Stimulated activated CD4-positive, alpha-beta T cell treated with anti-CD3 and anti-CD28 coated beads, Interleukin-15, amount 100 ng/mL, for 24 hours (primary cell): ENCODE measurements around the gene GGTLC2.
"Not testable (repeated sequence)": the region's sequence is repeated elsewhere in the genome, so short reads cannot be mapped to it uniquely, and the experiment has no call there.

Source experiments
- DNase-seq: peaks from one replicate; pipeline ENCODE4 v3.0.0-alpha.2; 2020

GGTLC2 gene

DNA sequence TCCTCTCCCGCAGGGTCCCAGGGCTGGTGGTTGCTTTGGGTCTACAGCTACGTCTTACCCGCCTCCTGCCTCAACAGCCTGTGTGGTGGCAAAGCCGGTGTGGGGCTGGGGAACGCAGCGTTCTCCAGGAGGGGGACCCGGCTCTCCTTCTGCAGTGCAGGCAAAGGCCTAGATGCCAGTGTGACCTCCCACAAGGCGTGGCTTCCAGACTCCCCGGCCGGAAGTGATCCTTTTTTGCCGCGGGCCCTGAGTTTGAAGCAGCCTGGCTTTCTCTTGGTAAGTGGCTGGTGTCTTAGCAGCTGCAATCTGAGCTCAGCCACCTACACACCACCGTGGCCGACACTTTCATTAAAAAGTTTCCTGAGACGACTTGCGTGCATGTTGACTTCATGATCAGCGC is 6.1 kb upstream of the GGTLC2 start:
- not testable (repeated sequence) for DNase-seq

DNA sequence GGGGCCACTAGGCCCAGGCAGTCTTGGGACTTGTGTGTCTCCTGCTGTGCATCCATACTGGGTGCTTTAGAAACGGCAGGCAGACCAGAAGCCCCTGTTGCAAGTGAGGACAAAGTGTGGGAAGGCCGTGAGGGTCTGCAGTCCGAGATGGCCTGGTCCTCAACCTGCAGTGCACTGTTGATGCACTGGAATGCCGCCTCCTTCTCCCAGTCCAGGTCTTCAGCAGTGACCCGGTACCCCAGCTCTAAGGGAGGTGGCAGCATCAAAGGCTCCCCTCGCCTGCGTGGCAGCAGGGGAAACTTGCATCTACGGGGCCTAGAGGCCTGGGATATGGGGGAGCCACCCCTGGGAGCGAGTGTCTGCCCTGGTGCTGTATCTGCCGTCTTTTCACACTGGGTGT is 2.2 kb upstream of the GGTLC2 start:
- DNase-seq, result not testable (repeated sequence)

DNA sequence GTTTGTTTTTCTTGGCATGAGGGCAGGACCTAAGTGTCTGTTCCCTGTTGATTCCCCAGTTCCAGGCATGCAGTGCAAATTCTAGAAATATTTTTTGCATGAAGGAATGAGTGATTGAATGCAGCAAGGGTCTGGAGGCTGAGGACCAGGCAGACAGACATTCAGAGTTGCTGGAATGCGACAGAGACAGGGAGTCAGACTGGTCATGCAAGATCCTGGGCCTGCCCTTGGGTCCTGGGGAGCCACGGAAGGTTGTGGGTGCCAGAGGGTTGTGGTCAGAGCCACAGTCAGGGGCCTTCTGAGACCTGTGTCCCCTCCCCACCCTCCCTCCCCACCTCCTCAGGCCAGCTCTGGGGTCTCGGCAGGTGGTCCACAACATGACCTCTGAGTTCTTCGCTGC is 1.6 kb downstream of the GGTLC2 start:
- not testable (repeated sequence) for DNase-seq

DNA sequence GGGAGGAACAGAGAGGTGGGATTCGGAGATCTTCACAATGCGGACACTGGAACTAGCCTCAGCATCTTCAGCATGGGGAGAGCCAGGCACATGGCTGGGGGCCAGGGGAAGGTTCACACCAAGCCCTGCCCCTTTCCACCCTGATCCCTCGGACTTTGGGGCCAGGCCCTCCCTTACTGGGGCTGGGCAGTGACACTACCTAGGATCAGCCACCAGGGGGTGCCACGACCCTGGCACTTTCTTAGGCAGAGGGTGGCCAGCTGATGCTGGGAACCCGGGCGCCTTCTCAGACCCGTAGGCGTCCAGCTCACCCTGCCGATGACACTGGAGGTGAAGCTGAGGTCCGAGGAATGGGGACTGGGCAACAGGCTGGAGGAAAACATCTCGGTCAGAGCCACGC is 3.5 kb downstream of the GGTLC2 start:
- DNase-seq, result not testable (repeated sequence)

DNA sequence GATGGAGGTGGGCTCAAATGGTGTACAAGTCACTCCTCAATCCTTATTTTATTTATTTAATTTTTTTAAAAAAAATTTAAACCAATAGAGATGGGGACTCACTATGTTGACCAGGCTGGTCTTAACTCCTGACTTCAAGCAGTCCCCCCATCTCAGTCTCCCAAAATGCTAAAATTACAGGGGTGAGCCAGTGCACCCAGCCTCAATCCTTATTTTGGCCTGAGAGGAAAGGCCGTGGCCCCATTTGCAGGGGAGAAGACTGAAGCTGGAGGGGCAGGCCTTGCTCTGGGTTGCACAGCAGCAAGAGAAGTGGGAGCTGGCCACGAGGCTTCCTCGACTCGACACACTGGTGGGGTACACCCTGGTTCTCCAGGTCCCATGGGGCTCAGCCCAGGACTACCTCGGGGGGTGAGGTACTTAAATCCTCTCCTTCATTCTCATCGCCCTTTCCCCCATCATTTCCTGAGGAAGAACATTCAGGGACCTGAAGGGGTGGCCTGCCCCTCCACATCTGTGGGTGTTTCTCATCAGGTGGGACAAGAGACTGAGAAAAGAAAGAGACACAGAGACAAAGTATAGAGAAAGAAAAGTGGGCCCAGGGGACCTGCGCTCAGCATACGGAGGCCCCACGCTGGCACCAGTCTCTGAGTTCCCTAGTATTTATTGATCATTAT is 4.6 kb downstream of the GGTLC2 start:
- DNase-seq, result not testable (repeated sequence)

DNA sequence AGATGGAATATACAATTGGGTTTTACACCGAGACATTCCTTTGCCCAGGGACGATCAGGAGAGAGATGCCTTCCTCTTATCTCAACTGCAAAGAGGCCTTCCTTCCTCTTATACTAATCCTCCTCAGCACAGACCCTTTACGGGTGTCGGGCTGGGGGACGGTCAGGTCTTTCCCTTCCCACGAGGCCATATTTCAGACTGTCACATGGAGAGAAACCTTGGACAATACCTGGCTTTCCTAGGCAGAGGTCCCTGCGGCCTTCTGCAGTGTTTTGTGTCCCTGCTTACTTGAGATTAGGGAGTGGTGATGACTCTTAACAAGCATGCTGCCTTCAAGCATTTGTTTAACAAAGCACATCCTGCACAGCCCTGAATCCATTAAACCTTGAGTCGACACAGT is 5.3 kb downstream of the GGTLC2 start:
- not testable (repeated sequence) for DNase-seq

DNA sequence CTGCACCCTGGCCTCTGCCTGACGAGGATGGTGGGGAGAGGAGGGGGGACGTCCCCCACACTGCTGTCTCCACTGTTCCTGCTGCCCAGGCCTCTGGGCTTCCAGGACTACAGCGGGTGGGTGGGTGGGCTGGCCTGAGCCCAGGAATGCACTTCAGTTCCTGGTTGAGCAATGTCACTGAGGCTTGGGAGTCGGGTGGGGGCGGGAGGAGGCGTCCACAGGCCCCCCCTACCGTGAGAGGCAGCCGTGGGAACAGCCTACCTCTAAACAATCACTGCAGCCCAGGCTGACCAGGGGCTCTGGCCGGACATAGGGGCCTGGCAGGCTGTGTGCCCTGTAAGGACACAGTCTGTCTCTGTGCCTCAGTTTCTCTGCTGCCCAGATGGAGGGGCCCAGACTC is 6.0 kb downstream of the GGTLC2 start:
- DNase-seq, result not testable (repeated sequence)

DNA sequence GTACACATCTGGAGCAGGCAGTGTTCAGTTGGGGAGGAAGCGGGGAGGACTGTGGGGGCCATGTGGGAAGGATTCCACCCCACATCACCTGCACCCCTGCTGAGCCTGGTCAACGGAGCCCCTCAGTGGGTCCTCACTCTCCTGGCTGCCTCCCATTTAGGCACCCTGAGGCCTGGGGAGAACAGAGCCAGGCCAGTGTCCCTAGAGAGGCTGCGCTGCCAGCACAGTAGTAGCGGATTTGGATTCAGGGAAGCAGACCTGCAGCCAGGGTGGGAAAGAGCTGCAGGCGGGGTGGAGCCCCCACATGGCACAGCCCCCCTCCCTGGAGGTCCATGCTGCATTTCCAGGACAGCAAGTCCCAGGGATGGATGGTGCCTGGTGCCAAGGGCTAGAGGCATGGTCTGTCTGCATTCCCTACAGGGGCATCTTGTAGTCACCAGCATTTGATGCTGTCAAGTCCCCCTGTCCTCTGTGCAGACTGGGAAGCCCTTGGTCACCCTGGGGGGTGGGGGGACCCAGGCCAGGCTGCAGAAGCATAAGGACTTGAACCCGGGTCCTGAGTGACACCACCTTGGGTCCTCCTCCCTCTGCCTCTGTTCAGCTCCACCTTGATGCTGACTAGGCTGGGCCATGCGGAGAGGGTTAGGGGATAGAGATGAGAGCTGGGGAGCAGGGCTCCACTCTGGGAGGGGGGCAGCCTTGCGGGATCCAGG is 6.5 kb downstream of the GGTLC2 start:
- not testable (repeated sequence) for DNase-seq

DNA sequence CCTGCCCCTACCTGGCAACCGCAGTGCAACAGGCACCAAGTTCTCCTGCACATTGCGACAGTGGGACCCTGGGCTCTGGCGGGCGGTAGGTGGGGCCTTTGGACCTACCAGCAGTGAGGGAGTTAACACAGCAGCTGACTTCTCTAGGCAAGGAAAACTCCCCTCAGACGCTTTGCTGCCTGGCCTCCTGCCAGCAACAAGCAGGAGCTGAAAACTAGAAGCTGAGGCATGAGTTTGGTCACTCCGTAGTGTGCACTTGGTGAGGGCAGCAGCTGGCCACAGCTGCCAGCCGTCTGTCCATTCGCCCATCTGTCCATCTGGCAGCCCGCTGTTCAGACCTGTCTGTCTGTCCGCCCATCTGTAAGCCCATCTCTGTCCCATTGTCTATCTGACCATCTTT is 7.2 kb downstream of the GGTLC2 start:
- DNase-seq, result not testable (repeated sequence)

DNA sequence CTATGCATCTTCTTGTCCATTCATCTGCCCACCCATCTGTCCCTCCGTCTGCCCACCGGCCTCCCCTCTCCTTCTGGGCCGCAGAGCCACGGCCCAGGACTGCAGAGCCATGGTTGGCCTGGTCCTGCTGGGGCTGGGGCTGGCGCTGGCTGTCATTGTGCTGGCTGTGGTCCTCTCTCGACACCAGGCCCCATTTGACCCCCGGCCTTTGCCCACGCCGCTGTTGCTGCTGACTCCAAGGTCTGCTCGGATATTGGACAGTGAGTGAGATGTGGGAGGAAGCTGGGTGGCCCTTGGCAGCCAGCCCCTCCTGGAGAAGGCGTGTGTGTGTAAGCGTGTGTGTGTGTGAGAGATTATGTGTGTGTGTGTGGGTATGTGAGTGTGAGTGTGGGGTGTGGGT is 7.7 kb downstream of the GGTLC2 start:
- not testable (repeated sequence) for DNase-seq

DNA sequence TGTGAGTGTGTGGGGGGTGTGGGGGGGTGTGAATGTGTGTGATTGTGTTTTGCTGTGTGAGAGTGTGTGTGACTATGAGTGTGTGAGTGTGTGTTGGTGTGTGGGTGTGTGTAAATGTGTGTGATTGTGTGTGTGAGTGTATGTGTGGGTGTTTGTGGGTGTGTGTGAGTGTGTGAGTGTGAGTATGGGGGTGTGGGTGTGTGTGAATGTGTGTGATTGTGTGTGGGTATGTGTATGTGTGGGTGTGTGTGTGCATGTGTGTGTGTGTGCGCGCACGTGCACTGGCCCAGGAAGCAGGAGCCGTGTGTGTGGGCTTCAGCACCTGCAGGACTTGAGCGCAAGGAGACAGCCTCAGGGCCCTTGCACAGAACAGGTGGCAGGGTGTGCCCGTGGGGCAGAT is 8.2 kb downstream of the GGTLC2 start:
- DNase-seq, result not testable (repeated sequence)

DNA sequence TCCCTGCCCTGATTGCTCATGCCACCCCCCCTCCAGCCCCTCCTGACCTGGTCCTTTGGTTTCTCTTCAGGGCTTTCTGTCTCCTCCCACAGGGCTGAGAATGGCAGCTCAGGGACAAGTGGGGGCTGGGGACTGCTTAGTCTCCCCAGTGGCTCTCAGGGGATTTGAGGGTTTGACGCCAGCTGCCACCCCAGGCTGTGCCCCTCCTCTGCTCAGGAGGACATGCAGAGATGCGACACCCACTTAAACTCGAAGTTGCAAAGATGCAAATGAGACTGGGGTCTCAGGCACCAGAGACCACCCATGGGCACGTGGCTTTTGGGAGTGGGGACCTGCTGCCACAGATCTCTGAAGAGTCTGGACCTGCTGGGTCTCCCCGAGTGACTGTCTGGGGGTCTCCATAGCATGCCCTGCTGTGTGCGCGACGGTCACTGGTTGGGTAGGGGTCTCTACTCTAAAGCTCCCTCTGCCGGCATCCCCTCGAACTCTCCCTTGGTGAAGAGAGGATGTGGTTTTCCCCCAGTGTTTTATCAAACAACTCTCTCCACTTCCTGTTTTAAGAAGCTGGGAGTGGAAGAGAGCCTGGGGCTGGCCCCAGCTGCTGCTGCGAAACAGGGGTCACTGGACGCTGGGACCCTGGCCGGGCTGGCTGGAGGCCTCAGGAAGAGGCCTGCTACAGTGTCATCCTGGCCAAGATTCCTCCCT is 9.4 kb downstream of the GGTLC2 start:
- not testable (repeated sequence) for DNase-seq

DNA sequence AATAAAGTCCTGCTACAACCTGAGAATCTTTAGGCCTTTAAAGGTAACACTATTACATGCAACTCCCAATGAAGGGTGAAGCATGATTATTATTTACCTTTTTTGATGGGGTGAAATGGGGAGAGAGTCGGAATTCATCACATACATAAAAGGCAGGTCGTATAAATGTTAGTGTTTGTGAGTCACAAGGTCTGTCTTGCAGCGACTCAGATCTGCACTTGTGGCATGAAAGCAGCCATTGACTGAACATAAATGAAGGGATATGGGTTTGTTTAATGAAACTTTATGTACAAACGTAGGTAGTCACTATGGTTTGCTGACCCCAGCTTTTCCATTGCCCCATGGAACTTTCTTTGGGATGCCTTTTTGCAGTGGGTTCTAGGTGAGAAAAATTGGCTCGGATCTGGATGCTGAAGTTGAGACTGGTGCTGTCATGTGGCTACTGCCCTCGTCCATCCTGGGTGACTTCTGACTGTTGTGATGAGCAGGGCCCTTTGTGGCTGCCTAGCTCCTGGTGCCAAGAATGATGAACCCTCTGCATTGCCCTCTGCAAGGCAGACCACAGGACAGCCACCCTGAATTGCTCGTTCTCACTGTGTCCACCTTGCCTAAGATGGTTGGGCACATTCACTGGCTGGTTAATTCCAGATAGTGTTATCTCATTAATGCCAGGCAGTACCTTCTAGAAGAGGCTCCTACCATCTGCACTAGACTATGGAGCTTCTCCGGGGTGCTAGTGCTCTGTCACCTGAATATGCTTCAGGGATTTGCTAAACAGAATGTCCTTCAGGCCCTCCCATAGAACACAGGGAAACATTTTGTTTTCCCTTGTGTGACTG is 11.3 kb downstream of the GGTLC2 start:
- no peak for DNase-seq

DNA sequence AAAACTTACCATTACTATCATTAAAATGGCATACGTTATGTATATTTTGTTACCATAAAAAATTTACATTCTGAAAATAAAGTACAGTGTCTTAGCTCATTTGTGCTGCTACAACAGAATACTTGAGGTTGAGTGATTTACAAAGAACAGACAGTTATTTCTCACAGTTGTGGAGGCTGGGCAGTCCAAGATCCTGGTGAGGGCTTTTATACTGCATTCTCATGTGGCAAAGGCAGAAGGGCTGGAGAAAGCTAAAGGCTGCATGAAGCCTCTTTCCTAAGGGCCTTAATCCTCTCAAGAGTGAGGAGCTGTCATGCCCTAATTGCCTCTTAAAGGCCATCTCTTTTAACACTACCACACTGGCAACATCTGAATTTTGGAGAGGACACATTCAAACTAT is 13.3 kb downstream of the GGTLC2 start:
- DNase-seq, result no peak

DNA sequence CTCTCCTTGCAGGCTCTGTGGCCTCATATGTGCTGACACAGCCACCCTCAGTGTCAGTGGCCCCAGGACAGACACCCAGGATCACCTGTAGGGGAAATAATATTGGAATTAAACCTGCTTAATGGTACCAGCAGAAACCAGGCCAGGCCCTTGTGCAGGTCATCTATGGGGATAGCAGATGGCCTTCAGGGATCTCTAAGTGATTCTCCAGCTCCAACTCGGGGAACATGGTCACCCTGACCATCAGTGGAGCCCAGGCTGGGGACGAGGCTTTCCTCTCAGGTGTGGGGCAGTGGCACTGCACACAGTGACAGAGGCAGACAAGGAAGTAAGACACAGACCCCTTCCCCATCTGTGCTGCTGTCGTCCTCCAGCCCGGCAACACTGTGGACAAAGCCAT is 16.9 kb downstream of the GGTLC2 start:
- DNase-seq, result no peak

DNA sequence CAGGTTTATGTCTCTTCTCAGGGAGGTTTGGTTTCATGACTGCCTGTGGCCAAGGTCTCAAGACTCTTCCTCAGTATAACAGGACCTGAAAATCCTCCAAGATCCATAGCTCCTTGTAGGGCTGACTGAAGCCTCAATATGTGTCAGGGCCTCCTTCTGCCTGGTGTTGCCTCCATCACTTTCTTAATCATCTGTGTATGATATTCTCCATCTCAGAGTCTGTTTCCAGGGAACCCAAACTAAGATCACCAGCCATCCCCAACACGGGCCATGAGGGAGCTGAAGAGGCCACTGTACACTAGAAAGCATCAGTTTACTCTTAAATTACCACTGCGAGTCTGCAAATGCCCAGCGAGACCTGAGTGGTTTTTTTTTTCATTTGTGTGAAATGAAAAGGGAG is 17.7 kb downstream of the GGTLC2 start:
- DNase-seq, result no peak

DNA sequence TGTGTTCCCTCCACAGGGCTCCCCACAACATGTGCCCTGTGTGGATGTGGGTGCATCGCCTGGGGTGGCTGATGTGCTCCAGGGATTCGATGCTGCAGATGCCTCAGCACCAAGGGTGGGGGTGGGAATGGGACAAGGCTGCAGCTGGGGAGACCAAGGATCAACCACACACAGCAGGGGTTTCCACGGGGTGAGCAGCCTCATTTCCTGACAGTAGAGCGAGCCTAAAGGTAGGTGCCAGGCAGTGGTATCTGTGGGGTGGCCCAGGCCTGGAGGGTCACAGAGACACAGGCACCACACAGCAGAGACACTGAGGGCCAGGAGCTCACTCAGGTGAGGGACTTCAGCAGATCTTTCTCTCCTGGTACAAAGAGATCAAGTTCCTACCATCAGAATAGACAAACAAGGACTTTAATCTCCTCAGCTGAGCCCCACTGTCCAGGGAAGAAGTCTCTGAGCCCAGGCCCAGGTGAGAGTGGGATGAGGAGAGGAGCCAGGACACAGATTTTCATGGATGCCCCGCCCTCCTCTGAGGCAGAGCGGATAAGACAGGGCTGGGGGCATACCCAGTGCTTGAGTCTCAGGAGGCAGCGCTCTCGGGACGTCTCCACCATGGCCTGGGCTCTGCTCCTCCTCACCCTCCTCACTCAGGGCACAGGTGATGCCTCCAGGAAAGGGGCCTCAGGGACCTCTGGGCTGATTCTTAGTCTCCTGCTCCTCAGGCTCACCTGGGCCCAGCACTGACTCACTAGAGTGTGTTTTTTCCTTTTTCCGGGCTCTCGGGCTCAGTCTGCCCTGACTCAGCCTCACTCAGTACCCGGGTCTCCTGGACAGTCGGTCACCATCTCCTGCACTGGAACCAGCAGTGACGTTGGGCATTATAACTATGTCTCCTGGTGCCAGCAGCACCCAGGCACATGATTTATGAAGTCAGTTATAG is 19.7 kb downstream of the GGTLC2 start:
- no peak for DNase-seq

DNA sequence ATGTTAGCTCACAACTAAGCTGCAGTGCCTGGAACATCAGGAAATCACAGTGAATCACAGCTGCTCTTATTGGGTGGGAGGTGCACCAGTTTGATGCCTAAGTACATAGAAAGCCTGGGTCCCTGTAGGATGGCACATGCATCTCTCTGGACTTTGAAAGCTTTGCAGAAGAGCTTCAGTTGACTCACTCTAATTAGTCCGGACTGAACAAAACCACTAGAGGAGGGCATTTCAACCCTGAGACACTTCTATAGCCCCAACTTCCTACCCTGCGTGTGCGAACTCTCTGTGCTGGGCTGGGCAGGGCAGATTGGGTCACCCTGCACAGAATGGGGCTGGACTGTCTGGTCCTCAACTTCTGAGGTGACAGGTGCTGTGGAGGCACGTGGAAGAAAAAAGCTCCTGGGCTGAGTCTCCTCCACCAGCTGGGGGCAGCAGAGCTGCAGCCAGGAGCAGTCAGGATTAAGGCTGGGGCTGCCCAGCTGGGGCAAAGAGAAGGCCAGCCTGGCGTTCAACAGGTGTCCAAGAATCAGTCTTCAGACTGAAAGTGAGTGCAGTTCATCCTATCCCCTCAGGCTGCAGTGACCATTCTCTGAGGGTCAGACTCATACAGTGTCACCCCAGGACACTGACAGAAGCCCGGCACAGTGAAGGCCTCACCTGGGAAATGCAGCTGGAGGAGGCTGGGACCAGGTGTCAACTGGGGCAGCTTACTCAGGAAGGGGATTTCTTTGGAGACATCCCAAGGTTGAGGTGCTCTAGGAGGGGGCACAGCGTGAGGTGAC is 22.1 kb downstream of the GGTLC2 start:
- DNase-seq, result peak; percentile 36

DNA sequence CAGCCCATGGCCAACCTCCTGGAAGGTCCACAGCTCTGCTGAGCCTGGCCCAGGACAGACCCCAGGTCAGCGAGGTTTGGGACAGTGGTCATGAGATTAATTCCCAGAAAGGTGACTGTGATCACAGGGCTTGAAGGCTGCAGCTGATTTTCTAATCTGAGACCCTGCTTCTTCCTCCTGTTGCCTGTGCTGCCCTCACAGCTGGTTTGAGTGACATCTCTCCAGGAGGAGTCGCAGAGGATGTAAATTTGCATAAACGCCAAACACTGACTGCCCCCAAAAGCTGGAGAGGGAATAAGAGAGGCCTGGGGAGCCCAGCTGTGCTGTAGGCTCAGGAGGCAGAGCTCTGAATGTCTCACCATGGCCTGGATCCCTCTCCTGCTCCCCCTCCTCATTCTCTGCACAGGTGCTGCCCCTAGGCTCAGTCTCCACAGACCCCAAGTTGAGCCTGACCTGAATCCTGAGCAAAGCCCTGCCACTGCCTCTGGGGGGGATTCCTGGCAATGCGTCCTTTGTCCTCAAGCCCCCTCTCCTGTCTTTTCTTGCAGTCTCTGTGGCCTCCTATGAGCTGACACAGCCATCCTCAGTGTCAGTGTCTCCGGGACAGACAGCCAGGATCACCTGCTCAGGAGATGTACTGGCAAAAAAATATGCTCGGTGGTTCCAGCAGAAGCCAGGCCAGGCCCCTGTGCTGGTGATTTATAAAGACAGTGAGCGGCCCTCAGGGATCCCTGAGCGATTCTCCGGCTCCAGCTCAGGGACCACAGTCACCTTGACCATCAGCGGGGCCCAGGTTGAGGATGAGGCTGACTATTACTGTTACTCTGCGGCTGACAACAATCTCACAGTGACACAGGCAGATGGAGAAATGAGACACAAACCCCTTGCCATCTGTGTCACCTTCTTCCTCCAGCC is 23.8 kb downstream of the GGTLC2 start:
- no peak for DNase-seq

DNA sequence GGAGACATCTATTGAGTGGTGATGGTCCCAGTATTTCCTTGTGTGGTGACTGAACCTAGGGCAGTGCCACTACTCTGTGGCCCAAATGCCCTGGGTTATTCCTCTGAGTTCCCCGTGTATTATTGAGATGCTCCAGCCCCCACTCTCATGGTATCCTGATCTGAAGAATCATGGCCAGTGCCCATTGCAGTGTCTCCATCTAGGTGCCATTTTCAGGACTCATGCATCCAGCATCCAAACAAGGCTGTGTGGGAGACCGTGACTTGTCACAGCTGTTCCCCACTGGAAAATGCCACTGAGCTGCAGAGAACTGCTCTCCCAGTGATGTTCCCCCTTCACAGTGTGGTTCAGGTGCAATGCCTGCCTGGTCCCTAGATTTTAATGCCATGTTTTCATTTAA is 24.7 kb downstream of the GGTLC2 start:
- DNase-seq, result no peak
